K562 (cell line): Measurements from ENCODE around the gene FAM111B. TPM values are rescaled to one million over a fixed set of nuclear protein-coding genes. Genes with fewer than 3 reads are reported as not detected.

ENCODE experiments used
- ATAC-seq: fragments of 200-7000 bp; cut with Tn5 transposase; 3 replicates; pipeline ENCODE4 v1.9.1; 2020; ENCODE audit warnings: moderate library complexity
- BruUV-seq: library from RNA; stranded (reverse); fragments of 400-500 nt; replicated peaks from 2 replicates; lab custom pipeline; 2021; lab: Mats Ljungman, UMichigan
- CTCF ChIA-PET: fragments of 300-600 bp; formaldehyde crosslinking; extraction: SDS; loops from one replicate; lab custom pipeline; 2021; ENCODE audit warnings: low intra/inter-chr PET ratio; lab: Yijun Ruan, JAX
- POLR2A ChIA-PET: fragments of 300-600, 350-650 bp; sonication (Branson Sonifier 250); formaldehyde crosslinking; extraction: SDS; loops from one replicate; lab custom pipeline; 2021; ENCODE audit warnings: antibody characterized with exemption, inconsistent platforms; lab: Yijun Ruan, JAX
- DNase-seq, 4 experiments: peaks; one replicate each; pipeline versions ENCODE4 v3.0.0 to v3.0.0-alpha.2; 2011 to 2018; ENCODE audit warnings: low spot score in 3 of 4, mixed read lengths in 3 of 4; ENCODE audit errors: extremely low read depth in 1 of 4
- FAIRE-seq: peaks from 2 replicates; lab custom pipeline; 2011; peaks lifted over from hg19 to GRCh38; lab: Jason Lieb, UNC
- H2AFZ ChIP-seq: 2 replicates; pipeline ENCODE4 v1.6.0; 2011; ENCODE audit warnings: low read depth, low read length, control low read depth, inconsistent platforms
- H3K27ac ChIP-seq: fragments of 200-600 bp; 3 replicates; pipeline ENCODE4 v1.8.0; 2011; ENCODE audit warnings: low read depth, mild to moderate bottlenecking, control low read depth, inconsistent platforms, low read length, moderate library complexity, mixed read lengths; ENCODE audit errors: extremely low read depth
- H3K27me3 ChIP-seq, 2 experiments: fragments of 300-600 bp in 1 of 2; 2 replicates in 1 of 2; 3 replicates in 1 of 2; pipeline versions ENCODE4 v1.6.0 to v1.8.0; 2011; ENCODE audit warnings: inconsistent platforms in 2 of 2, low read length in 2 of 2, mild to moderate bottlenecking in 1 of 2, mixed read lengths in 1 of 2, moderate library complexity in 1 of 2; ENCODE audit not compliant: control insufficient read depth in 2 of 2, insufficient read depth in 2 of 2
- H3K36me3 ChIP-seq: fragments of 300-600 bp; 3 replicates; pipeline ENCODE4 v1.8.0; 2011; ENCODE audit warnings: mild to moderate bottlenecking, low read length, inconsistent platforms; ENCODE audit not compliant: control insufficient read depth, insufficient read depth
- H3K4me1 ChIP-seq, 2 experiments: fragments of 200-600 bp in 1 of 2; replicated peaks in 1 of 2; 2 replicates in 1 of 2; 3 replicates in 1 of 2; pipeline versions ENCODE4 v1.5.1 to v1.8.0; 2011; ENCODE audit warnings: inconsistent platforms in 2 of 2, low read length in 2 of 2, mild to moderate bottlenecking in 1 of 2, mixed read lengths in 1 of 2, moderate library complexity in 1 of 2; ENCODE audit not compliant: control insufficient read depth in 2 of 2, insufficient read depth in 2 of 2
- H3K4me2 ChIP-seq: 2 replicates; pipeline ENCODE4 v1.6.1; 2011; ENCODE audit warnings: low read length, control low read depth, inconsistent platforms, mixed read lengths; ENCODE audit not compliant: insufficient read depth
- H3K4me3 ChIP-seq: fragments of 200-600 bp; sonication (generic), shearing (Covaris generic); 2 replicates; pipeline ENCODE4 v1.5.1; 2016; ENCODE audit warnings: control low read depth, inconsistent platforms
- H3K79me2 ChIP-seq: fragments of 200-600 bp; 3 replicates; pipeline ENCODE4 v1.8.0; 2011; ENCODE audit warnings: low read length, inconsistent platforms; ENCODE audit not compliant: control insufficient read depth, insufficient read depth
- H3K9ac ChIP-seq, 2 experiments: 2 replicates each; pipeline versions ENCODE4 v1.6.0 to v1.6.1; 2011; ENCODE audit warnings: low read depth in 2 of 2, low read length in 2 of 2, control low read depth in 1 of 2, inconsistent platforms in 1 of 2, mild to moderate bottlenecking in 1 of 2, mixed read lengths in 1 of 2; ENCODE audit not compliant: insufficient read depth in 1 of 2
- H3K9me1 ChIP-seq: one replicate; pipeline ENCODE4 v1.6.0; 2011; ENCODE audit warnings: inconsistent platforms, mild to moderate bottlenecking, low read length, moderate library complexity; ENCODE audit not compliant: control insufficient read depth, insufficient read depth
- H3K9me3 ChIP-seq: replicated peaks from 2 replicates; pipeline ENCODE4 v1.5.1; 2011; ENCODE audit warnings: low read depth, low read length, inconsistent platforms; ENCODE audit not compliant: control insufficient read depth, insufficient read depth
- H4K20me1 ChIP-seq: replicated peaks from 2 replicates; pipeline ENCODE4 v1.6.1; 2011; ENCODE audit warnings: low read length, inconsistent platforms, mixed read lengths; ENCODE audit not compliant: control insufficient read depth, insufficient read depth
- BCL6 ChIP-seq: fragments of 250-450 bp; sonication (Bioruptor Pico); IDR thresholded peaks from 2 replicates; pipeline ENCODE4 v1.4.0; 2020
- RAD21 ChIP-seq, 2 experiments: fragments of 250-450 bp in 1 of 2; fragments of 450-650 bp in 1 of 2; sonication (Bioruptor Pico) in 1 of 2; formaldehyde crosslinking in 1 of 2; IDR thresholded peaks in 1 of 2; conservative IDR thresholded peaks in 1 of 2; 2 replicates each; pipeline versions ENCODE4 v1.4.0 to v1.8.0; 2020 to 2022; ENCODE audit warnings: mild to moderate bottlenecking in 2 of 2, moderate library complexity in 1 of 2
- REST ChIP-seq, 2 experiments: fragments of 450-650 bp; formaldehyde crosslinking in 1 of 2; IDR thresholded peaks; 2 replicates each; pipeline versions ENCODE4 v1.4.0 to v1.6.1; 2014 to 2020; ENCODE audit warnings: mild to moderate bottlenecking in 2 of 2, borderline replicate concordance in 1 of 2, low read depth in 1 of 2
- SMC3 ChIP-seq: conservative IDR thresholded peaks from 2 replicates; pipeline ENCODE4 v1.6.1; 2011; ENCODE audit warnings: low read depth, low read length, improper control_type of control experiment; ENCODE audit not compliant: insufficient read depth
- WGBS: fragments of 100-300 bp; shearing (Covaris generic); methylation state at CpG from one replicate; pipeline ENCODE4 v1.1.6; 2016; ENCODE audit warnings: low coverage, mixed read lengths; ENCODE audit not compliant: insufficient coverage; ENCODE audit errors: missing lambda C conversion rate; 5-methylcytosine and 5-hydroxymethylcytosine counted together
- in situ Hi-C: fragments of 300-500 bp; cut with MboI; formaldehyde crosslinking; loops from 4 replicates; pipeline ENCODE4 v1.15.0; 2018; ENCODE audit warnings: inconsistent platforms, mixed read lengths
- intact Hi-C: fragments of 100-400 bp; cut with micrococcal nuclease; formaldehyde crosslinking; loops from 2 replicates; pipeline ENCODE4 v1.14.2; 2022
- polyA plus RNA-seq, 8 experiments: library from polyadenylated mRNA; depleted of rRNA in 4 of 8; stranded (reverse) in 5 of 8; unstranded in 3 of 8; fragments of >200 nt; fragmentation: Nextera tagmentation in 2 of 8; fragmentation: Illumina TruSeq in 1 of 8; extraction: Ambion mirVana in 2 of 8; extraction: Trizol in 1 of 8; gene quantifications; 2 replicates each; pipeline versions ENCODE4 v1.2.1 to v1.2.3, GENCODE V29; 2011 to 2014; ENCODE audit warnings: inconsistent platforms in 1 of 8, missing spikeins in 1 of 8
- total RNA-seq, 7 experiments: library from RNA; depleted of rRNA in 6 of 7; stranded (reverse); fragments of >200 nt in 6 of 7; fragmentation: Illumina TruSeq in 2 of 7; extraction: Trizol in 2 of 7; gene quantifications; 2 replicates each; pipeline versions ENCODE4 v1.2.1 to v1.2.3, GENCODE V29; 2011 to 2021; ENCODE audit warnings: low replicate concordance in 1 of 7
- TF ChIP-seq, protein P1 (sequence below), 3 experiments: IDR thresholded peaks in 2 of 3; conservative IDR thresholded peaks in 1 of 3; 2 replicates each; pipeline ENCODE4 v1.5.1; 2011 to 2012; ENCODE audit warnings: low read length in 3 of 3, mild to moderate bottlenecking in 3 of 3, control low read depth in 2 of 3, improper control_type of control experiment in 1 of 3, inconsistent platforms in 1 of 3, low read depth in 1 of 3, mixed read lengths in 1 of 3, moderate library complexity in 1 of 3; ENCODE audit not compliant: insufficient read depth in 2 of 3

The FAM111B gene
- total and polyA plus RNA-seq, 9 of the 15 experiments (the other 6 are each of a cell fraction or from before 2014, with no cell fraction given): 0.01 to 0.33 (median 0.06) TPM; not detected in 5

DNA sequence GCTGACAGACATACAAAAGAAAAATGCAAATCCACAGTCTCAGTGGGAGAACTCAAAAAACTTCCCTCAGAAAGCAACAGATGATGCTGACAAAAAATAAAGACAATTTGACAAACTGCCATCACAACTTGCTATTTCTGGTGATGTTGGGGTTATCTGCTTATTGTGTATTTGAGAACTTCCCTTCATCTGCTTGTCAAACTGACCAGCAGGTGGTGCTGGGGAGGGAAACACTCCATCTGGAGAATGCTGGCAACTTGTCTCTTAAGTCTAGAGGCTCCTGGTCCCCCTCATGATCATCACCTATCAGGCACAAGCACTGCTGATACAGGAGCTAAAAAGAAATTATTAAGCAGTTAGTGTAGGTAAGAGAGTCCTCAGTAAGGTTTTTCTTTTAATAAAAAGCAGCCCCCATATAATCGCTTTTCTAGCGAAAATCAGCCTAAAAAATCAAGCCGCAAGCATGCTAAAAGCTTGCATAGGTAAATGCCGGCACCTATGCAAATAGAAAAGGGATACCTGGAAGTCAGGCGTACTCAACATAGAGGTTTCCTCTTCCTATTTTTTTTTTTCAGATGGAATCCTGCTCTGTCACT is 9.8 kb upstream of the FAM111B start:
- Histone ChIP-seq H3K9me3 (no peaks in the 10 kb centered on the region), H3K79me2 (no peaks in the 10 kb centered on the region), H4K20me1 (no peaks in the 10 kb centered on the region), H3K9ac (no peak overlapping the region), H3K9me1 (no peaks in the 10 kb centered on the region), H3K4me2 (no peak overlapping the region), H3K27me3 (no peaks in the 10 kb centered on the region; a peak in 1 of 5 replicates), H3K4me3 (no peak overlapping the region), H3K4me1 (peaks cover 0 to 2% of the 10 kb centered on the region in 2 experiments; a peak in 1 of 5 replicates), H3K36me3 (no peaks in the 10 kb centered on the region), H3K27ac (no peak overlapping the region), H2AFZ (no peak overlapping the region)
- ATAC-seq (peak; percentile 88), DNase-seq (peak; percentile 15 to 66 (median 18)), FAIRE-seq (peak; percentile 87)
- in situ Hi-C loops: no loop called here
- ChIA-PET POLR2A (no interaction called here), CTCF (interaction anchor here (0.7 kb wide), 1 partner anchor 524 kb away, joined by 3 read pairs; no protein-coding TSS in a partner anchor)
- intact Hi-C loops: loop anchor here (1.0 kb wide), 2 partner anchors 39 to 61 kb away; no protein-coding TSS in a partner anchor
- TF ChIP-seq BCL6 (CRISPR knock-in tag) (no peak), RAD21 (CRISPR knock-in tag; conservative IDR thresholded peaks at IDR 0.05 in 1 of 2, IDR thresholded peaks at IDR 0.05 in 1 of 2) (peak; percentile 41 to 52), REST (IDR thresholded peaks at IDR 0.05; ENCODE audit: borderline replicate concordance) (peak; percentile 31; the same call in 1 of the 2 replicates), REST (CRISPR knock-in tag; IDR thresholded peaks at IDR 0.05; ENCODE audit: low read depth) (no peak), SMC3 (peak; percentile 49; the same call in 1 of the 2 replicates)
- TF ChIP-seq, protein P1, sequence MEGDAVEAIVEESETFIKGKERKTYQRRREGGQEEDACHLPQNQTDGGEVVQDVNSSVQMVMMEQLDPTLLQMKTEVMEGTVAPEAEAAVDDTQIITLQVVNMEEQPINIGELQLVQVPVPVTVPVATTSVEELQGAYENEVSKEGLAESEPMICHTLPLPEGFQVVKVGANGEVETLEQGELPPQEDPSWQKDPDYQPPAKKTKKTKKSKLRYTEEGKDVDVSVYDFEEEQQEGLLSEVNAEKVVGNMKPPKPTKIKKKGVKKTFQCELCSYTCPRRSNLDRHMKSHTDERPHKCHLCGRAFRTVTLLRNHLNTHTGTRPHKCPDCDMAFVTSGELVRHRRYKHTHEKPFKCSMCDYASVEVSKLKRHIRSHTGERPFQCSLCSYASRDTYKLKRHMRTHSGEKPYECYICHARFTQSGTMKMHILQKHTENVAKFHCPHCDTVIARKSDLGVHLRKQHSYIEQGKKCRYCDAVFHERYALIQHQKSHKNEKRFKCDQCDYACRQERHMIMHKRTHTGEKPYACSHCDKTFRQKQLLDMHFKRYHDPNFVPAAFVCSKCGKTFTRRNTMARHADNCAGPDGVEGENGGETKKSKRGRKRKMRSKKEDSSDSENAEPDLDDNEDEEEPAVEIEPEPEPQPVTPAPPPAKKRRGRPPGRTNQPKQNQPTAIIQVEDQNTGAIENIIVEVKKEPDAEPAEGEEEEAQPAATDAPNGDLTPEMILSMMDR (IDR thresholded peaks at IDR 0.05 in 2 of 3, conservative IDR thresholded peaks at IDR 0.05 in 1 of 3; ENCODE audit: insufficient read depth in 2 of 3, low read depth in 1 of 3, low read length in 3 of 3): peak; percentile 56 to 63 (median 59); a peak in 5 of 6 replicates
- BruUV-seq: no TSS peak
- WGBS: 11% methylated on average over 5 of the region's 5 CpGs
